HepG2 (cell line): ENCODE data around the gene DPM1. TPM values are rescaled to one million over a fixed set of nuclear protein-coding genes. Genes with fewer than 3 reads are reported as not detected.

ENCODE experiments used
- ATAC-seq: fragments of 200-7000 bp; cut with Tn5 transposase; 3 replicates; pipeline ENCODE4 v1.9.1; 2020; ENCODE audit warnings: mild to moderate bottlenecking, moderate library complexity
- BruUV-seq: library from RNA; stranded (reverse); fragments of 400-500 nt; replicated peaks from 2 replicates; lab custom pipeline; 2021; lab: Mats Ljungman, UMichigan
- CTCF ChIA-PET: fragments of 300-600 bp; formaldehyde crosslinking; extraction: SDS; loops from one replicate; lab custom pipeline; 2021; ENCODE audit warnings: low total read pairs, inconsistent platforms, low intra/inter-chr PET ratio; lab: Yijun Ruan, JAX
- POLR2A ChIA-PET: fragments of 350-600 bp; sonication (Branson Sonifier 250); formaldehyde crosslinking; loops from one replicate; lab custom pipeline; 2020; ENCODE audit warnings: antibody characterized with exemption, inconsistent platforms; lab: Yijun Ruan, JAX
- DNase-seq: peaks from one replicate; pipeline ENCODE4 v3.0.0-alpha.2; 2015; ENCODE audit warnings: low spot score
- FAIRE-seq: peaks from 3 replicates; lab custom pipeline; 2011; peaks lifted over from hg19 to GRCh38; lab: Jason Lieb, UNC
- H2AFZ ChIP-seq: one replicate; pipeline ENCODE4 v1.6.1; 2011; ENCODE audit warnings: low read length, inconsistent platforms
- H3K27ac ChIP-seq: fragments of 300-600 bp; 3 replicates; pipeline ENCODE4 v1.8.0; 2011; ENCODE audit warnings: mixed run types, mild to moderate bottlenecking, mixed read lengths, low read length, inconsistent platforms; ENCODE audit not compliant: insufficient read depth; ENCODE audit errors: extremely low read length
- H3K27me3 ChIP-seq, 2 experiments: fragments of 200-600 bp in 1 of 2; 2 replicates in 1 of 2; 3 replicates in 1 of 2; pipeline versions ENCODE4 v1.6.0 to v1.8.0; 2011; ENCODE audit warnings: low read length in 2 of 2, mild to moderate bottlenecking in 2 of 2, moderate library complexity in 2 of 2, inconsistent platforms in 1 of 2; ENCODE audit not compliant: insufficient read depth in 2 of 2, control insufficient read depth in 1 of 2
- H3K36me3 ChIP-seq, 2 experiments: fragments of 200-600 bp in 1 of 2; replicated peaks in 1 of 2; 2 replicates in 1 of 2; 3 replicates in 1 of 2; pipeline versions ENCODE4 v1.5.1 to v1.8.0; 2011; ENCODE audit warnings: low read length in 2 of 2, inconsistent platforms in 1 of 2; ENCODE audit not compliant: insufficient read depth in 2 of 2, control insufficient read depth in 1 of 2
- H3K4me1 ChIP-seq: 2 replicates; pipeline ENCODE4 v1.5.1; 2012; ENCODE audit warnings: low read length, inconsistent platforms; ENCODE audit not compliant: insufficient read depth
- H3K4me2 ChIP-seq: 2 replicates; pipeline ENCODE4 v1.6.0; 2011; ENCODE audit warnings: low read depth, low read length, inconsistent platforms
- H3K4me3 ChIP-seq, 3 experiments: fragments of 200-600 bp in 1 of 3; sonication (generic), shearing (Covaris generic) in 1 of 3; replicated peaks in 1 of 3; 2 replicates each; pipeline ENCODE4 v1.5.1; 2011 to 2016; ENCODE audit warnings: low read length in 3 of 3, inconsistent platforms in 2 of 3, low read depth in 2 of 3, mild to moderate bottlenecking in 2 of 3, control low read depth in 1 of 3, mixed read lengths in 1 of 3; ENCODE audit not compliant: insufficient read depth in 1 of 3
- H3K79me2 ChIP-seq: one replicate; pipeline ENCODE4 v1.6.1; 2011; ENCODE audit warnings: low read length, inconsistent platforms; ENCODE audit not compliant: insufficient read depth
- H3K9ac ChIP-seq: 2 replicates; pipeline ENCODE4 v1.6.0; 2011; ENCODE audit warnings: mild to moderate bottlenecking, low read depth, low read length, inconsistent platforms; ENCODE audit not compliant: insufficient read depth
- H3K9me3 ChIP-seq: 2 replicates; pipeline ENCODE4 v1.5.1; 2012; ENCODE audit warnings: mild to moderate bottlenecking, low read length
- H4K20me1 ChIP-seq: 2 replicates; pipeline ENCODE4 v1.6.0; 2011; ENCODE audit warnings: inconsistent platforms, mild to moderate bottlenecking, low read length, moderate library complexity; ENCODE audit not compliant: insufficient read depth
- AHDC1 ChIP-seq: sonication (generic); formaldehyde crosslinking; IDR thresholded peaks from 2 replicates; pipeline ENCODE4 v1.5.1; 2020; ENCODE audit warnings: mild to moderate bottlenecking, missing genetic modification reagents, borderline replicate concordance
- ATF6 ChIP-seq: sonication (generic); formaldehyde crosslinking; conservative IDR thresholded peaks from 2 replicates; pipeline ENCODE4 v1.4.0; 2020; ENCODE audit warnings: missing genetic modification reagents
- FIP1L1 ChIP-seq: fragments of 200-400 bp; formaldehyde crosslinking; IDR thresholded peaks from 2 replicates; pipeline ENCODE4 v1.6.1; 2018; ENCODE audit warnings: low read depth, mild to moderate bottlenecking, low read length, moderate library complexity, borderline replicate concordance; ENCODE audit not compliant: insufficient read depth
- IRF9 ChIP-seq: sonication (generic); formaldehyde crosslinking; IDR thresholded peaks from 2 replicates; pipeline ENCODE4 v1.8.0; 2022; ENCODE audit warnings: missing genetic modification reagents, mild to moderate bottlenecking, borderline replicate concordance
- KDM2A ChIP-seq: sonication (generic); formaldehyde crosslinking; IDR thresholded peaks from 2 replicates; pipeline ENCODE4 v1.4.0; 2020; ENCODE audit warnings: low read depth, missing genetic modification reagents, borderline replicate concordance
- MAF1 ChIP-seq: sonication (generic); formaldehyde crosslinking; IDR thresholded peaks from 2 replicates; pipeline ENCODE4 v1.5.0; 2020; ENCODE audit warnings: missing genetic modification reagents, borderline replicate concordance
- SPEN ChIP-seq: sonication (generic); formaldehyde crosslinking; IDR thresholded peaks from 2 replicates; pipeline ENCODE4 v1.5.1; 2020; ENCODE audit warnings: low read depth, mild to moderate bottlenecking, missing genetic modification reagents
- ZFP82 ChIP-seq: sonication (generic); formaldehyde crosslinking; IDR thresholded peaks from 2 replicates; pipeline ENCODE4 v1.5.1; 2020; ENCODE audit warnings: mild to moderate bottlenecking, missing genetic modification reagents, borderline replicate concordance
- ZNF124 ChIP-seq: sonication (generic); formaldehyde crosslinking; IDR thresholded peaks from 2 replicates; pipeline ENCODE4 v1.4.0; 2020; ENCODE audit warnings: missing genetic modification reagents
- ZNF296 ChIP-seq: sonication (generic); formaldehyde crosslinking; conservative IDR thresholded peaks from 2 replicates; pipeline ENCODE4 v1.5.0; 2020; ENCODE audit warnings: mild to moderate bottlenecking, missing genetic modification reagents
- WGBS: methylation state at CpG from one replicate; pipeline ENCODE4 v1.1.6; 2017; ENCODE audit warnings: low lambda C conversion rate; 5-methylcytosine and 5-hydroxymethylcytosine counted together
- in situ Hi-C: cut with HindIII; loops from 2 replicates; pipeline ENCODE4 v1.10.0; 2017; ENCODE audit warnings: low pct_unique_long_range_greater_than_20kb; ENCODE audit not compliant: extremely low pct_ligation_motif_present
- intact Hi-C: fragments of 100-400 bp; cut with micrococcal nuclease; formaldehyde crosslinking; loops from one replicate; pipeline ENCODE4 v1.10.0; 2022; ENCODE audit not compliant: unreplicated experiment
- polyA plus RNA-seq, 8 experiments: library from polyadenylated mRNA; depleted of rRNA in 3 of 8; stranded (reverse) in 7 of 8; unstranded in 1 of 8; fragments of >200 nt; fragmentation: Illumina TruSeq in 4 of 8; extraction: Trizol in 4 of 8; gene quantifications; 2 replicates each; pipeline versions ENCODE4 v1.2.1 to v1.2.3, GENCODE V29; 2011 to 2016; ENCODE audit warnings: low read depth in 4 of 8, missing spikeins in 1 of 8, mixed read lengths in 1 of 8; ENCODE audit not compliant: insufficient read depth in 1 of 8
- total RNA-seq, 5 experiments: library from RNA; depleted of rRNA; stranded (reverse); fragments of >200 nt; fragmentation: Illumina TruSeq; extraction: Trizol; gene quantifications; 2 replicates each; pipeline ENCODE4 v1.2.3, GENCODE V29; 2016; ENCODE audit warnings: low read depth in 1 of 5

The DPM1 gene
- total and polyA plus RNA-seq, 2 of the 13 experiments (the other 11 are each of a cell fraction or from before 2014, with no cell fraction given), result 83.2 to 161 TPM

- 2% methylated on average over 39 of the region's 79 CpGs for WGBS
- peaks cover 39% of the 10 kb centered on the region for H4K20me1 ChIP-seq
- FAIRE-seq (no peak), DNase-seq (no peak), ATAC-seq (peak; percentile 49)
- peak overlapping the region; percentile 73 for H3K27ac ChIP-seq
- intact Hi-C loops, result no loop called here
- H3K27me3 ChIP-seq, result no peaks in the 10 kb centered on the region
- POLR2A ChIA-PET, result interaction anchor here (0.9 to 4.3 kb wide), 16 partner anchors 10 to 141 kb away, joined by 3 to 87 read pairs (median 6); partner anchors contain the start of genes BCAS4, DPM1 and MOCS3
- no peaks in the 10 kb centered on the region for H3K9me3 ChIP-seq
- H3K4me3 ChIP-seq, result peak overlapping the region; percentile 82 to 97 (median 96)
- CTCF ChIA-PET, result interaction anchor here (1.0 to 4.7 kb wide), 5 partner anchors 10 to 140 kb away, joined by 4 to 62 read pairs (median 15); partner anchors contain the start of genes BCAS4, DPM1 and MOCS3
- peaks cover 37% of the 10 kb centered on the region for H3K4me1 ChIP-seq
- BruUV-seq, result no TSS peak
- in situ Hi-C loops, result loop anchor here (10.0 kb wide), 1 partner anchor 136 kb away; the partner anchor contains the start of gene BCAS4
- peaks cover 50% of the 10 kb centered on the region for H3K79me2 ChIP-seq
- peak overlapping the region; percentile 85 for H3K4me2 ChIP-seq
- peak overlapping the region; percentile 89 for H3K9ac ChIP-seq
- no peak overlapping the region for H2AFZ ChIP-seq
- H3K36me3 ChIP-seq, result peaks cover 12 to 44% of the 10 kb centered on the region in 2 experiments
- TF ChIP-seq ATF6 (CRISPR knock-in tag), result no peak
- 0 out of 2 replicates have a peak, but pooled peaks have one; percentile 49 for TF ChIP-seq AHDC1 (CRISPR knock-in tag)
- TF ChIP-seq FIP1L1, result no peak
- TF ChIP-seq IRF9, result no peak
- TF ChIP-seq ZFP82 (CRISPR knock-in tag), result peak; percentile 79; the same call in 1 of the 2 replicates
- no peak for TF ChIP-seq ZNF296 (CRISPR knock-in tag)
- peak; percentile 26; the same call in 1 of the 2 replicates for TF ChIP-seq SPEN (CRISPR knock-in tag)
- 0 out of 2 replicates have a peak, but pooled peaks have one; percentile 14 for TF ChIP-seq ZNF124 (CRISPR knock-in tag)
- 0 out of 2 replicates have a peak, but pooled peaks have one; percentile 23 for TF ChIP-seq KDM2A (CRISPR knock-in tag)
- no peak for TF ChIP-seq MAF1 (CRISPR knock-in tag)
Observed at GRCh38 chr20:50930139-50930975, 28.0 kb downstream of the DPM1 start.
